HT-29 (cell line): Measurements from ENCODE around the gene KRTAP9-1. TPM values are rescaled to one million over a fixed set of nuclear protein-coding genes. Genes with fewer than 3 reads are reported as not detected.

Source experiments
- small RNA-seq: library from RNA; depleted of rRNA; stranded (forward); fragments of <200 nt; gene quantifications from one replicate; pipeline ENCODE3, GENCODE V24; 2014
- total RNA-seq: library from RNA; depleted of rRNA; stranded (reverse); fragments of >200 nt; shearing (Covaris generic); gene quantifications from 2 replicates; pipeline ENCODE4 v1.2.3, GENCODE V29; 2014; rRNA removed

The KRTAP9-1 gene
- total RNA-seq, 1 experiment from 2014 or later: not detected

Small RNA genes lying within 50 kb of the gene (small RNA-seq; reads per million reads assigned to genes)
- gene KRTAP4-17P: not detected

Other genes with a start within 250 kb of the KRTAP9-1 start
- gene KRT39, start 222.9 kb upstream of the KRTAP9-1 start, total RNA-seq: not detected in 2 replicates
- gene KRT40, start 205.6 kb upstream of the KRTAP9-1 start, total RNA-seq: 2.4 and 2.7 TPM in 2 replicates
- gene KRTAP3-3, start 195.7 kb upstream of the KRTAP9-1 start, total RNA-seq: not detected in 2 replicates
- not detected in 2 replicates for gene KRTAP3-2, start 190.0 kb upstream of the KRTAP9-1 start, total RNA-seq
- not detected in 2 replicates for gene KRTAP3-1, start 180.8 kb upstream of the KRTAP9-1 start, total RNA-seq
- gene KRTAP1-5, start 162.7 kb upstream of the KRTAP9-1 start, total RNA-seq: not detected in 2 replicates
- gene KRTAP1-4, start 159.7 kb upstream of the KRTAP9-1 start, total RNA-seq: not detected in 2 replicates
- gene KRTAP1-3, start 155.0 kb upstream of the KRTAP9-1 start, total RNA-seq: not detected in 2 replicates
- gene KRTAP1-1, start 148.4 kb upstream of the KRTAP9-1 start, total RNA-seq: 0.42 and 0.64 TPM in 2 replicates
- gene KRTAP2-1, start 142.6 kb upstream of the KRTAP9-1 start, total RNA-seq: not detected in 2 replicates
- not detected in 2 replicates for gene KRTAP2-2, start 134.7 kb upstream of the KRTAP9-1 start, total RNA-seq
- not detected in 2 replicates for gene KRTAP2-3, start 129.8 kb upstream of the KRTAP9-1 start, total RNA-seq
- gene KRTAP2-4, start 124.0 kb upstream of the KRTAP9-1 start, total RNA-seq: not detected in 2 replicates
- gene KRTAP4-7, start 105.7 kb upstream of the KRTAP9-1 start, total RNA-seq: not detected in 2 replicates
- not detected in 2 replicates for gene KRTAP4-8, start 91.7 kb upstream of the KRTAP9-1 start, total RNA-seq
- not detected in 2 replicates for gene KRTAP4-16, start 87.7 kb upstream of the KRTAP9-1 start, total RNA-seq
- not detected in 2 replicates for gene KRTAP4-9, start 84.5 kb upstream of the KRTAP9-1 start, total RNA-seq
- gene KRTAP4-11, start 71.5 kb upstream of the KRTAP9-1 start, total RNA-seq: not detected in 2 replicates
- gene KRTAP4-12, start 65.7 kb upstream of the KRTAP9-1 start, total RNA-seq: not detected in 2 replicates
- not detected in 2 replicates for gene KRTAP4-6, start 49.3 kb upstream of the KRTAP9-1 start, total RNA-seq
- gene KRTAP4-5, start 40.1 kb upstream of the KRTAP9-1 start, total RNA-seq: not detected in 2 replicates
- not detected in 2 replicates for gene KRTAP4-4, start 29.1 kb upstream of the KRTAP9-1 start, total RNA-seq
- not detected in 2 replicates for gene KRTAP4-3, start 21.7 kb upstream of the KRTAP9-1 start, total RNA-seq
- not detected in 2 replicates for gene KRTAP4-2, start 11.7 kb upstream of the KRTAP9-1 start, total RNA-seq
- gene KRTAP4-1, start 5.0 kb upstream of the KRTAP9-1 start, total RNA-seq: not detected in 2 replicates
- not detected in 2 replicates for gene KRTAP9-2, start 36.8 kb downstream of the KRTAP9-1 start, total RNA-seq
- not detected in 2 replicates for gene KRTAP9-3, start 42.6 kb downstream of the KRTAP9-1 start, total RNA-seq
- not detected in 2 replicates for gene KRTAP9-8, start 48.1 kb downstream of the KRTAP9-1 start, total RNA-seq
- not detected in 2 replicates for gene KRTAP9-4, start 59.8 kb downstream of the KRTAP9-1 start, total RNA-seq
- not detected in 2 replicates for gene KRTAP9-9, start 65.5 kb downstream of the KRTAP9-1 start, total RNA-seq
- not detected in 2 replicates for gene KRTAP9-6, start 75.5 kb downstream of the KRTAP9-1 start, total RNA-seq
- not detected in 2 replicates for gene KRTAP9-7, start 85.8 kb downstream of the KRTAP9-1 start, total RNA-seq
- not detected in 2 replicates for gene KRTAP29-1, start 113.0 kb downstream of the KRTAP9-1 start, total RNA-seq
- gene KRTAP16-1, start 119.4 kb downstream of the KRTAP9-1 start, total RNA-seq: not detected in 2 replicates
- gene KRTAP17-1, start 125.8 kb downstream of the KRTAP9-1 start, total RNA-seq: not detected in 2 replicates
- not detected in 2 replicates for gene KRT33A, start 160.9 kb downstream of the KRTAP9-1 start, total RNA-seq
- not detected in 2 replicates for gene KRT33B, start 179.9 kb downstream of the KRTAP9-1 start, total RNA-seq
- gene KRT34, start 192.4 kb downstream of the KRTAP9-1 start, total RNA-seq: not detected in 2 replicates
- not detected in 2 replicates for gene KRT31, start 207.7 kb downstream of the KRTAP9-1 start, total RNA-seq
- gene KRT37, start 234.7 kb downstream of the KRTAP9-1 start, total RNA-seq: not detected in 2 replicates